HepG2 (cell line): ENCODE results near the gene CNNM4. TPM values are rescaled to one million over a fixed set of nuclear protein-coding genes. Genes with fewer than 3 reads are reported as not detected.

Experiments
- ADNP ChIP-seq: sonication (generic); formaldehyde crosslinking; IDR thresholded peaks from 2 replicates; pipeline ENCODE4 v1.4.0; 2020; ENCODE audit warnings: missing genetic modification reagents
- ATM ChIP-seq: fragments of 450-650 bp; IDR thresholded peaks from 2 replicates; pipeline ENCODE4 v1.7.1; 2017; ENCODE audit warnings: mild to moderate bottlenecking, borderline replicate concordance
- CEBPG ChIP-seq: IDR thresholded peaks from 2 replicates; pipeline ENCODE4 v1.6.1; 2016
- GPN1 ChIP-seq: sonication (generic); formaldehyde crosslinking; IDR thresholded peaks from 2 replicates; pipeline ENCODE4 v1.5.1; 2020; ENCODE audit warnings: missing genetic modification reagents, borderline replicate concordance
- HDAC6 ChIP-seq: fragments of 200-600 bp; sonication (generic); IDR thresholded peaks from 2 replicates; pipeline ENCODE4 v1.7.0; 2017; ENCODE audit warnings: mild to moderate bottlenecking, antibody characterized with exemption, low read length, low read depth
- HNF4G ChIP-seq, 2 experiments: sonication (generic) in 1 of 2; formaldehyde crosslinking in 1 of 2; IDR thresholded peaks; 2 replicates each; pipeline versions ENCODE4 v1.4.0 to v1.6.1; 2011 to 2020; ENCODE audit warnings: borderline replicate concordance in 2 of 2, low read depth in 2 of 2, mild to moderate bottlenecking in 2 of 2, low read length in 1 of 2, missing genetic modification reagents in 1 of 2, moderate library complexity in 1 of 2
- HOXA7 ChIP-seq: sonication (generic); formaldehyde crosslinking; IDR thresholded peaks from 2 replicates; pipeline ENCODE4 v1.8.1; 2022; ENCODE audit warnings: mild to moderate bottlenecking, missing genetic modification reagents, moderate library complexity
- MEF2D ChIP-seq: sonication (generic); formaldehyde crosslinking; IDR thresholded peaks from 2 replicates; pipeline ENCODE4 v1.5.1; 2020; ENCODE audit warnings: mild to moderate bottlenecking, missing genetic modification reagents
- POLR2A ChIP-seq, 2 experiments: IDR thresholded peaks; 2 replicates each; pipeline ENCODE4 v1.6.1; 2011; ENCODE audit warnings: low read depth in 2 of 2, low read length in 2 of 2, mild to moderate bottlenecking in 1 of 2, moderate library complexity in 1 of 2; ENCODE audit not compliant: insufficient read depth in 1 of 2
- POLR2AphosphoS5 ChIP-seq: IDR thresholded peaks from 2 replicates; pipeline ENCODE4 v1.6.1; 2012; ENCODE audit warnings: low read depth, low read length
- SKIL ChIP-seq: sonication (generic); formaldehyde crosslinking; IDR thresholded peaks from 2 replicates; pipeline ENCODE4 v1.8.0; 2022; ENCODE audit warnings: missing genetic modification reagents, mild to moderate bottlenecking, moderate library complexity, borderline replicate concordance
- TAF1 ChIP-seq: sonication (generic); formaldehyde crosslinking; IDR thresholded peaks from 2 replicates; pipeline ENCODE4 v1.4.0; 2020; ENCODE audit warnings: missing genetic modification reagents
- TBX2 ChIP-seq: sonication (generic); formaldehyde crosslinking; IDR thresholded peaks from 2 replicates; pipeline ENCODE4 v1.5.0; 2020; ENCODE audit warnings: missing genetic modification reagents, mild to moderate bottlenecking, borderline replicate concordance
- THAP8 ChIP-seq: sonication (generic); formaldehyde crosslinking; IDR thresholded peaks from 2 replicates; pipeline ENCODE4 v1.5.1; 2020; ENCODE audit warnings: missing genetic modification reagents, mild to moderate bottlenecking, borderline replicate concordance
- TRIM22 ChIP-seq: fragments of 450-650 bp; IDR thresholded peaks from 2 replicates; pipeline ENCODE4 v1.6.1; 2017
- ZBTB1 ChIP-seq: sonication (generic); formaldehyde crosslinking; IDR thresholded peaks from 2 replicates; pipeline ENCODE4 v1.4.0; 2020; ENCODE audit warnings: missing genetic modification reagents, borderline replicate concordance
- ZNF460 ChIP-seq: sonication (generic); formaldehyde crosslinking; IDR thresholded peaks from 2 replicates; pipeline ENCODE4 v1.5.1; 2020; ENCODE audit warnings: missing genetic modification reagents, mild to moderate bottlenecking, borderline replicate concordance
- ZNF577 ChIP-seq: sonication (generic); formaldehyde crosslinking; IDR thresholded peaks from 2 replicates; pipeline ENCODE4 v1.4.0; 2020; ENCODE audit warnings: mild to moderate bottlenecking, low read depth, missing genetic modification reagents, borderline replicate concordance
- ZNF710 ChIP-seq: sonication (generic); formaldehyde crosslinking; IDR thresholded peaks from 2 replicates; pipeline ENCODE4 v1.5.0; 2020; ENCODE audit warnings: mild to moderate bottlenecking, missing genetic modification reagents, borderline replicate concordance
- ZNF770 ChIP-seq: sonication (generic); formaldehyde crosslinking; IDR thresholded peaks from 2 replicates; pipeline ENCODE4 v1.5.0; 2020; ENCODE audit warnings: mild to moderate bottlenecking, missing genetic modification reagents
- ZNF83 ChIP-seq: sonication (generic); formaldehyde crosslinking; IDR thresholded peaks from 2 replicates; pipeline ENCODE4 v1.4.0; 2020; ENCODE audit warnings: missing genetic modification reagents, mild to moderate bottlenecking, borderline replicate concordance
- polyA plus RNA-seq, 8 experiments: library from polyadenylated mRNA; depleted of rRNA in 3 of 8; stranded (reverse) in 7 of 8; unstranded in 1 of 8; fragments of >200 nt; fragmentation: Illumina TruSeq in 4 of 8; extraction: Trizol in 4 of 8; gene quantifications; 2 replicates each; pipeline versions ENCODE4 v1.2.1 to v1.2.3, GENCODE V29; 2011 to 2016; ENCODE audit warnings: low read depth in 4 of 8, missing spikeins in 1 of 8, mixed read lengths in 1 of 8; ENCODE audit not compliant: insufficient read depth in 1 of 8
- total RNA-seq, 5 experiments: library from RNA; depleted of rRNA; stranded (reverse); fragments of >200 nt; fragmentation: Illumina TruSeq; extraction: Trizol; gene quantifications; 2 replicates each; pipeline ENCODE4 v1.2.3, GENCODE V29; 2016; ENCODE audit warnings: low read depth in 1 of 5

Gene CNNM4
- total and polyA plus RNA-seq, 2 of the 13 experiments (the other 11 are each of a cell fraction or from before 2014, with no cell fraction given) = 5.9 to 8.4 TPM

GRCh38 chr2:96819128-96819875 lies 58.6 kb downstream of the CNNM4 start (continued):
- TF ChIP-seq ZNF710 (CRISPR knock-in tag) (0 out of 2 replicates have a peak, but pooled peaks have one; percentile 51), ZNF770 (CRISPR knock-in tag) (peak; percentile 87), SKIL (peak; percentile 87), ZNF83 (no peak; the same call in 1 of the 2 replicates), ATM (no peak), TBX2 (CRISPR knock-in tag) (peak; percentile 98), THAP8 (no peak), ZBTB1 (CRISPR knock-in tag) (no peak), CEBPG (CRISPR knock-in tag) (peak; percentile 79), POLR2AphosphoS5 (peak; percentile 38), GPN1 (no peak), MEF2D (peak; percentile 93), HOXA7 (CRISPR knock-in tag) (no peak), ADNP (CRISPR knock-in tag) (peak; percentile 75; the same call in 1 of the 2 replicates), HDAC6 (0 out of 2 replicates have a peak, but pooled peaks have one; percentile 51), HNF4G (IDR thresholded peaks at IDR 0.05; ENCODE audit: borderline replicate concordance, low read depth, low read length) (peak; percentile 100), HNF4G (CRISPR knock-in tag; IDR thresholded peaks at IDR 0.05; ENCODE audit: borderline replicate concordance, low read depth) (peak; percentile 100), TAF1 (CRISPR knock-in tag) (peak; percentile 42; the same call in 1 of the 2 replicates), POLR2A (IDR thresholded peaks at IDR 0.05; ENCODE audit: insufficient read depth in 1 of 2, low read depth in 2 of 2, low read length in 2 of 2) (peak in 1 of 2 experiments; percentile 53; a peak in 2 of 4 replicates), ZNF460 (CRISPR knock-in tag) (peak; percentile 51; the same call in 1 of the 2 replicates), ZNF577 (CRISPR knock-in tag) (no peak), TRIM22 (no peak)
